Ureter (tissue), 1 donor: Measurements from ENCODE around the gene RALGAPA2. TPM values are rescaled to one million over a fixed set of nuclear protein-coding genes. Genes with fewer than 3 reads are reported as not detected.
"Not testable (repeated sequence)": the region's sequence is repeated elsewhere in the genome, so short reads cannot be mapped to it uniquely, and the experiment has no call there.

Experiments used
- DNase-seq: peaks from one replicate; pipeline ENCODE4 v3.0.0-alpha.2; 2020; ENCODE audit warnings: low spot score
- total RNA-seq: library from RNA; stranded (reverse); gene quantifications from one replicate; pipeline ENCODE4 v1.2.4, GENCODE V29; 2023
- donor health status: DM: yes; HTN: yes; CAD: no.

The RALGAPA2 gene
- total RNA-seq, 1 donor from 2014 or later = 107 TPM

DNA sequence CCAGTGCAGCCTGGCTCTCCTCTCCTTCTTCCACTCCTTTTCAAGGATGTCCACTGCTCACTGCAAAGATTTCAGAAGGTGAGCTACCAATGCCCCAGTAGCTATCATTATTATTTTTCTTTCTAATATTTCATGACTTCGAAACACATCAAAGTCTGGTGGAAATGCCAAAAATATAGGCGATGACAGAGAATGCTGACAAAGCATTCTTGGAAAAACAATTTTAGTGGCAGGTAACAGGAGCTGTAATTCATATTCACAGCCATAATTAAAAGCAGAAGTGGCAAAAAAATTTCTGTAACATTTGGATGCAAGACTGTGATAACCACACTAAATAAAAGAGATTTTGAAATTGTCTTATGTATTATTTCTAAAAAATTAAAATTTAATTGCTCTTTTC is 133.6 kb downstream of the RALGAPA2 start:
- no peak for DNase-seq

DNA sequence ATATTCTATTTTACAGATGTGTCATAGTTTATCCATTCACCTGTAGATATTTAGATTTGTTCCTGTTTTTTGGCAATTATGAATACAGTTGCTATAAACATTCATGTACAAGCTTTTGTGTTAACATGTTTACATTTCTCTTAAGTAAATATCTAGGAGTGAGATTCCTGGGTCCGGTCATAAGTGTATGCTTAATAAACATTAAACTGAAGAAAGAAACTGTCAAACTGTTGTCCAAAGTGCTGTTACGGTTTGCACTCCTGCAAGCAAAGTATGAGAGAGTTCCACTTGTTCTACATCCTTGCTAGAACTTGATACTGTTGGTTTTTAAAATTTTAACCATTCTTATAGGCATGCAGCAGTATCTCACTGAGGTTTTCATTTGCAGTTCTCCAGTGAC is 138.6 kb downstream of the RALGAPA2 start:
- DNase-seq = no peak

DNA sequence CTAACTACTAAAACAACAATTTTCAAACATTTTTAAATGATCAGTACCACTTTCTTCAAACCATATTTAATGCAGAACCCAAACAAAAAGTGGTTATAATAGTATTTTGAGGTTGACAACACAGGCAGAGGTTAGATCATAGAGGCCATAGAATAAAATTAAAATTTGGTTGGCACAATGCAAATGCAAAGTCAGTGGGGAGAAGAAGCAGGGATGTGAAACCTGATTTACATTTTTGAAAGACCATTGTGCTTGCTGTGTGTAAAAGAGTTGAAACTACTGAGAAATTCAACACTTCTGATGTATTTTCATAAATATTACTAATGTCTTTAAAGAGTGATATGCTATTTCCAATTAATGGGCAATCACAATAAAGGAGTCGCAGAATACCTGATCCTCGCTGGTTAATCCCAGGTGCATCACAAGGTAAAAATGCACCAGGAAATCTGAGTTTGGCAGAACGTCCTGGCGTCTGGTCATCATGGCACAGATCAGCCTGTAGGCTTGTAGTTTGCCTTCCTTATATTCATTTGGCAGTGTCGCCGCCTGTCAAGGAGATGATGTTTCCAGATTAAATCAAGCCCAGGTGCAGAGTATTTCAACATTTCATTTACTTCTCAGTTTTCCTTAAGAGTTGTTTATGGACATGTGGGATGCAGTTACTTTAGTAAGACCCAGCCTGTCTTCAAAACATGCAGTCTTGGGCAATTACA is 141.2 kb downstream of the RALGAPA2 start:
- no peak for DNase-seq

DNA sequence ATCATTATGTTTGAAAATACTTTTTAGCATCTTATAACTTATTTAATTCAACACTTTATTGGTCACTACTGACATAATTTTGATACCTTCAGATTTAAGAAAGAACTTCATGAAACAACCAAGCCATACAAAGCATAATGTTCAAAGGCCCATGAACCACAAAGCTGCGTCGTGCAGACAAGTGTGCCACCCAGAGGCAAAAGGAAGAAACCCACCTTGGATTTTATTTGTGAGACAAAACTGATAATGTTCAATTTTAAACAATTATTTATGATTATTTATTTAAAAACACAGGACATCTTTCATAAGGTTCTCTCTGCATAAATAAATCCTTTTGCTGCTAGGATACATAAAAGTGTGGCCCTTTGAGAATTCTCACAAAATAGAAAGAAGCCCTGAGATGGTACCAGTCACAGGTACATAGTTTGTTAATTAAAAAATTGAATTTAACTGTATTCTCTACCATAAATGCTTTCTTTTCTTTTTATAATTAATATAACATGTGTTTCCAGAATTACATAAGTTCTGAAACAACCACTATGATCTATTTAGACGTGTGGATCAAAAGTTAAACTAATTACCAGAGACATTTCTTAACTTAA is 143.7 kb downstream of the RALGAPA2 start:
- DNase-seq = no peak

DNA sequence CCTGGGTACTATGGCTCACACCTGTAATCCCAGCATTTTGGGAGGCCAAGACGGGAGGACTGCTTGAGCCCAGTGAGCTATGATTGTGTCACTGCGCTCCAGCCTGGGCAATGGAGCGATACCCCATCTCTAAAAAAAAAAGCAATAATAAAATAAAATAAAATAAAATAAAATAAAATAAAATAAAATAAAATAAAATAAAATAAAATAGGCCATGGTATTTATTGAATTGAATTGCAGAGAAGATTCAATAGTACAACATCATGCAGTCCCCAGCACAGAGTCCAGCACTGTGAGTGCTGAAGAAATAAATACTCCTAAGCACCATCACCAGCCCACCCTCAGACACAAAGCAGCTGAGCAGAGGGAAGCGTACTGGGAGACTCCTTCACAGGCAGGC is 144.7 kb downstream of the RALGAPA2 start:
- no peak for DNase-seq

DNA sequence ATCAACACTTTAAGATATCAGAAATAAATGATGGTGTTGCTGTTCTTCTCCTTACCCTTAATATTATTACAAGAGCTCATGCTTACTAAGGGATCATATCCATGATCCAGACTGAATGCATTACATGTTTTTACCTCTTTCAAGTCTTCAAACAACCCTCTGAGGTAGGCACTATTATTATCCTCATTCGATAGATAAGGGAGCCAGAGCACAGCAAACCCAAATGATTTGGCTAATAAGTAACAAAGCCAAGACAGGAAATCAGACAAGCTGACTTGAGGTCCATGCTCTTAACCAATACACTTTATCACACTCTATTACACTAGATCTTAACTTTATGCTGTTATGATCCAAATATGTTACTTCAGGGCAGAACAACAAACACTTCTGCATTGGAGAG is 145.9 kb downstream of the RALGAPA2 start:
- no peak for DNase-seq

DNA sequence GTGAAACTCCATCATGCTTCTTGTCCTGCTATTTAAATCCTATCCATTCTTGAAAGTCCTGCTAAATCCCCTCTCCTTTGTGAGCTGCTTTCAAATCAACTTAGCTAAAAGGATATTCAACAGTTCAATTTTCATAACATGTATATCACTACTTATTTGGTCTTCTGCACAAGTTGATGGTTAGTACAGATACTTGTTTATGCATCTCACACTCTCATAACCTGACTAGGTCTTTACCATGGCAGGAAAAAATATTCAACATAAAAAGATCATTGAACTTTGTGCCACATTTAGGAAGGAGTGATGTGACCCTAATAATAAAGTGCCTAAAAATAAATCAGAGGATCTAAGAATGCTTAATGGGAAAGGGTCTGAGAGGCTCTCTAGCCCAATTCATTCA is 148.2 kb downstream of the RALGAPA2 start:
- no peak for DNase-seq

DNA sequence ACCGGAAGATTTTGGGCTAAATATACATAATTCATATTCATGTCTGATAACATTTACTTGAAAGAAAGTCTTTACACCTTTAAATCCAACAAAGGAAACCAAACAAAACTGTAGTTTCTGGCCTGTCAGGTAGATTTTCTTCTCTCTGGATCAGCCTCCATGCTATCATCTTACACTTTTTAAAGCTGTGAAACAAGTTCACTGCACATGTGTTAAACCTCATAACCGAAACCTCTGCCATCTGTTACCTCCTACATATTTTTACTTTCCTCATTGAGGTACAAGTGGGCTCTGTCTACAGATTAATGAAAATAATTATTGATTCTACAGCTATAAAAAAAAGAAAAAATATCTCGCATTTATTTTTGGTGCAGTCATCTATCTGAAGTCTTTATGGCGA is 149.9 kb downstream of the RALGAPA2 start:
- no peak for DNase-seq

DNA sequence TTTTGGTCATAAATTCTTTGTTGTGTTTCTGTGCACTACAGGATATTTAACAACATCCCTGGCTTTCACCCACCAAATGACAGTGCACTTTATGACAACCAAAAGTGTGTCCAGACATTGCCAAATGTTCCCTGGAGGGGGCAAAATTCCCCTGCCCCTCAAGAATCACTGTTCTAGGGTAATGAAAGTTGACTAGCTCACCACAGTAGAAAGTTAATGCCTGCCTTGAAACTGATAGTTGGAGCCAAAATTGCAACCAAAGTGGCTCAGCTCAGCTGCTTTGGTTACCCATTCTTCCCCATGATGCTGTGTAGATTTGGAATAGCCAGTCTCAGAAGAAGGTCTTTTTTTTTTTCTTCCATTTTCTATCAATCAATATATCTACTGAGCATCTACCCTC is 150.6 kb downstream of the RALGAPA2 start:
- DNase-seq = no peak

DNA sequence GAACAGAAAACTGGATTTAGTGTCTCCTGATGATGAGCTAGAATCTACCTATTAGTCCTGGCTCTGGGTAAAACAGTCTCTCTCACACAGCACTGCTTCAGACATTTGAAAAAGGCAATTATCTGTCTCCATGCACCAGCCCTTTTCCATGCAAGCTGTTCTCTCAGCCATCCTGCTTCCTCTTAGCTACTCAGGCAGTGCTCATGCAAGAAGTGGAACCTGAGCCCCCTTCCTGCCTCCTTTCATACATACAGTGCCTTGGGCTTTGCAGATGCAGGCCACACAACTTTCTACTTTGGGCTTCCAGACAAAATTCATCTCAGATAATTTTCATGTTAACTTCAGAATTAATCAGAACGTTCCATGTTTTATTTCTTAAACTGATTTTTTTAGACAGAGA is 151.3 kb downstream of the RALGAPA2 start:
- no peak for DNase-seq

DNA sequence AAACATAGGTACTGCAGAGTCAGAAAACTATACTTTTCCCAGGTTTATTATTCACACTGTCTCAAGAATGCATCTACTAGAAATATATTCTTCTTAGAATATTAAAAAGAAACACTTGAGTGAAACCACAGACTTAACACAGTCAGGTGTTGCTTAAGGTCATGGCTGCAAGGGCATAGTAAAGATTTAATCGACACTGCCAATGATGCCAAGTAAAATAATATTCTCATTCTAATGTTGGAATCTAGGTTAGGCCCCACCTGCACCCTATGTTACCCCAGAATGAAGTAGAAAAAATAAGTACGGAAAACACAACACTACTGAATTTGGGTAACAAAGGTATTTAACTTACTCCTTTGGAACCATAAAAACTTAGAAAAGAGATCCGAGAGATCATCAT is 155.0 kb downstream of the RALGAPA2 start:
- DNase-seq = no peak

DNA sequence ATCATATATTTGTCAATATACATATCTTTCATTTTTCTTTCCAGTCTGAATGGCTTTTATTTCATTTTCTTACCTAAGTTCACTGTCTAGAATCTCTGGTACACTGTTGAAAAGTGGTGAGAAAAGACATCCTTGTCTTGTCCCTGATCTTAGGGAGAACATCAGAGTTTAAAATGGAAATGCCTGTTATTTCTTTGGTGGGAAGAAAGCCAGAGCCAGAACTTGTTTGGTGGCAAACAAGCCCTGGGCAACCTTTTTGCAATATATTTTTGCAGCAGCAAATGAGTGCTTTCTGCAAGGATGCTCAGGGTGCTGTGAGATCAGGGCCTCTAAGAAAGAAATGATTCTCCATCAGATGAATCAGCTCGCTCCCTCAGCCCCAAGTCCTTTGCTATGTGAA is 156.6 kb downstream of the RALGAPA2 start:
- no peak for DNase-seq

DNA sequence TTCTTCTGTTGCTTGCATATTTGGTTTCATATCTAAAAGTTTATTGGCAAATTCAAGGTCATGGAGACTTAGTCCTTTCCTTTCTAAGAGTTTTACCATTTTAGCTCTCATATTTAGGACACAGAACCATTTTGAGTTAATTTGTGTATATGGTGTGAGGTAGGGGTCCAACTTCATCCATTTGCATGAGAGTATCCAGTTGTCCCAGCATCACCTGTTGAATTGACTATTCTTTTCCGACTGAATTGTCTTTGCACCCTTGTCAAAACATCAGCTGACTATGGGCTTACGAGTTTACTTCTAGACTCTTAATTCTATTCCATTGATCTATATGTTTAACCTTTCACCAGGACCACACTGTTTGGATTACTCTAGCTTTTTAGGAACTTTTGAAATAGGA is 157.5 kb downstream of the RALGAPA2 start:
- DNase-seq = no peak

DNA sequence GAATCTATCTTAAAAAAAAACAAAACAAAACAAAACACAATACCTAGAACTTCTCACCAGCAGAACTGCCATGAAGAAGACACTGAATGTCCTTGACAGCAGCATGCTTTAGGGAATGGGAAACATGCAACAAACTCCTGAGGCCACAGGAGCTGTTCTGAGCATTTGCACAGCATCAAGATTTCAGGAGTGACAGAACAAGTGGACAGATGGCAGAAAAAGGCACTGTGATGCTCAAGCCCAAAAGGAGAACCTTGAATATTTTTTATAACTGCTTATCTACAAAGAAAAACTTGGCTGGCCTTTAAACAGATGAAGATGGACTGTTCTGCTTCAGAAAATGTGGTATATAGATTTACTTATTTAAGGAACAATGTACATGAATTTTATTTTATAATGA is 158.9 kb downstream of the RALGAPA2 start:
- DNase-seq = no peak

DNA sequence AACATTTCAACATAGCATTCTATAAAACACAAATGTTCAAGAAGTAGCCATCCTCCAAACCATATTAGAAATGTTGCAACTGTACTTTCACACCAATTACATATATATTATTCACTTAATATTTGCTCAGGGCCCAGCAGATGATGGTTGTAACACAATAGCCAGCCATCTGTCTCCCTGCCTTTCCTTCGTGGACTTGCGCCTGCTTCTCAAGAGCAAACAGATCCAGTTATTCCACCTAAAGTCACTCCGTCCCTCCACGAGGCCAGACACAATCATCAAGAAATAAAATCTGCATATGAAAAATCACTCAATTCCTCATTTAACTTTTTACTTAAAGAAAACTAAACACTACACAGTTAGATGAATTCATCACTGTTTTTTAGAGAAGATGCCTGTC is 160.4 kb downstream of the RALGAPA2 start:
- no peak for DNase-seq

DNA sequence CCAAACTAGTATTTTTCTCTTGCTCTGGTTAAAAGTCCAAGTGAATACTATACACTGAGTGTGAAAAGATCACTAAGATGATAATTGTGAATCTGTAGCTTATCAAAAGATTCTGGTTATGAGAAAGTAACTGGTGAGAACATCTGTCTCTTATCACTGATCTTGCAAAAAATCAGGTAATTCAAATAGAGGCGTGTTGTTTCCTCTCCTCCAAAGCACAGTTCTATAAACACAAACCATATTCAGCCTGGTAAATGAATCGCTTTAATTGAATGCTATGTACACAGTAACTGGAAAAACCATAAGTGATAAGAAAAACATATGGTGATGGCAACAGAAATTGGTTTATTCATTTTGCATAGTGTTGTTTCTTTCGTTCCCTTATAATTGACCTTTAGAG is 161.0 kb downstream of the RALGAPA2 start:
- no peak for DNase-seq

DNA sequence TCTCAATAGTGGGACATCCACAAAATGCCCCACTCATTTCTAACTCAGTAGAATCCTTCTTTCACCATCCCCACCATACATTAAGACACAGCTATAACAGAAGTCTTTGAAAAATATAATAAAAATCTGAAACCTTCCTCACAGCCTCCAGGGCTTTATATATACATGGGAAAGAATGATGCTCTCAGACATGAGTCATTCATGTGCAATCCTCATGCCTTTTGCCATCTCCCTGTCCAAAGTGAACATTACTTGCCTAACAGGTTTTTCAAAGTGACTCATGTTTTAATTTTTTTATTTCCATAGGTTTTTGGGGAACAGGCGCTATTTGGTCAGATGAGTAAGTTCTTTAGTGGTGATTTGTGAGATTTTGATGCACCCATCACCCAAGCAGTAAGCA is 162.7 kb downstream of the RALGAPA2 start:
- DNase-seq = no peak

DNA sequence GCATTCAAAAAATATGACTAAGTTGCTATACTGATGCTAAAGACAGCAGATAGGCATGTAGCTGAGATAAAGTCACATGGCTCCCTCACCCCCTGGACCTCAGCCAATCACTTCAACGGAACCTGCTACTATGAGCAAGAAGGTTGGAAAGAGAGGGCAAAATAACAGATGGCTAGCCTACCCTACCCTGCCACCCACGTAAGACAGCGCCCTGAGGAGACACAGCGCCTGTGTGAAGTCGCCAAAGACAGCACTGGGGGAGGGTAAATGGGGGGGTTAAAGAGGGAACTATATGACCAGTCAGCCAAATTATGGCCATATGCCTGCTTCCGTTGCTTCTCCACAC is 163.2 kb downstream of the RALGAPA2 start:
- DNase-seq = no peak

DNA sequence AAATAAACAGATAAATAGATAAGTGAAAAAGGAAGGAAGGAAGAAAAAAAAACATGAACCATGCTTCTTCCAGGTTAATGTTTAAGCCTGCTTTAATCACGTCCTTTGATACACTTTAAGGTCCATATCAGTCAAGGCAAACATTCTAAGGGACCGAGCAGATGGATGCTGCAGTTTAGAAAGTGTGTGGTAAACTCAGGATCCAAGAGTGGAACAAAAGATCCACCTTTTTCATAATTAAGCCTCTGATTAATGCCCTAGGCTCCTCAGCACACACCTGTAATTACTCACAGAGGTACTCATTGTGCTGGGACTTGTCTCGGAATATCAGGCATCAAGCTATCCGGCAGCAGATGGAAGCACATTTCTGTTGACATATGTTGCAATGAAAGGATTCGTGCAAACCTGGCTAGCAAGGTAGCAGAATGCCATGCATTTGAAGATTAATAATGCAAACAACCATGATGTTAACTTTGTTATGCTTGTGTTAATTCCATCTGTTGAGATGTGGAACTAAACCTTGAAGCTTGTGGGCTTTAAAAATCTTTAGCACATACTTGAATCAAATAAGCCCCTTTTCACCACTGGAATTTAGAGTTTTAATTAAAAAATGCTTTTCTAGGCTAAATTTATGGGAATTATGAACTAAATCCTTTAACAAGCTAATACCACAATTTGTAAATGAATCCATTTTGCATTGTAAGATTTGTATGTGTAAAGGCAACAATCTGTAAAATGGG is 163.7 kb downstream of the RALGAPA2 start:
- DNase-seq = no peak

DNA sequence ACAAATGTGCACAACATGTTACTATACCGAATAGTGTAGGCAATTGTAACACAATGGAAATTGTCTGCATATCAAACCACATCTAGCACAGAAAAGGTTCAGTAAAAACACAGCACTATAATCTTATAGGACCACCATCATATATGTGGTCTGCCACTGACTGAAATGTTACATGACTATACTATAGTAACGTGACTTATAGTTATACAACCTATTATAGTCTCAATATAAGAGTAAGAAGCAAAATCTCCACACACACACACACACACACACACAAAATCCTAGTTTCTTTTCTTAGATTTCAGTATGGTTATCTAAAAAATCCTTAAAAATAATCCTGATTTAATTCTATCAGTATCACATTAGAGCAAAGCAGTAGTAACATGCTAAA is 164.6 kb downstream of the RALGAPA2 start:
- no peak for DNase-seq

DNA sequence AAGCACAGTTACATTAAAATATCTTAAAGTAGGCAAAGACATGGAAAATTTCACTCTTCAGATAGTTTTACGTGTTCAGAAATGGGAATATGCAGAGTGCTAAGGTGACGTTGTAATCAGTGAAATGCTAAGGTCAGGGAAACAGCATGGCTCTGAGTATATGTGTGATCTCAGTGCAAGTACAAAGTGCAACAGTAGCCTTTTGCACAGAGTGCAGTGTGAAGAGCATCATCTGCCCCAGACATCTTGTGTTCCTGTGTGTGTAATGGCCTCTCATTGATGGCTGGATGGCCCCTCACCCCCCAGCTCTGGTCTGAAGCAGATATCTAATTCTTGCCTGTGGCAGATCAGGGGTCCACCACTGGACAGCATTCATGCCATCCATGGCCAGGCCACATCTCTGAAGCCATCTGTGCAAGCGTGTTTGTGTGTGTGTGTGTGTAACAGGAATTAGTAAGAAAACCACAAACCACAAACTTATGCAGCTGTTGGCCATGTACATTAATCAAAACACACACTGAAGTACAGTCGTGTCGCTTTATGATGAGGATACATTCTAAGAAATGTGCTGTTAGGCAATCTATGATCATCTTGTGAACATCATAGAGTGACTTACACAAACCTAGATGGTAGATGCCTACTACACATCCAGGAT is 165.1 kb downstream of the RALGAPA2 start:
- DNase-seq = no peak

DNA sequence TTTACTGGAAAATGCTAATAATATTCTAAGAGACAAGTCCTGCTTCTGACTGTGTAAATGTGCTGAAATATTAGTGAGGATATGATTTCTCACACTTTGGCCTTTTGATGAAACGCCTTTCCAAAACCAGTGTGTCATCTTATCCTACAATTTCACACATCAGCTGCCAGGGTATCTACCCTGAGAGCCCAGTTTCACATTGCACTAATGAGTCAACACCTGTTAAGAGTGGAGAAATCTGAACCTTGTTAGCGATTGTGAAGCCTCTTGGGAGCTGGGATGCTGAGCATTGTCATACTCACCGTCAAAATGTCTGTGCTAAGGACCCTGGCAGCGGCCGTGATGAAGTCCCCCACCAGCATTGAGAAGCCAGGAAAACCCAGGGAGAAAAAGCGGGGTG is 166.0 kb downstream of the RALGAPA2 start:
- DNase-seq = no peak

DNA sequence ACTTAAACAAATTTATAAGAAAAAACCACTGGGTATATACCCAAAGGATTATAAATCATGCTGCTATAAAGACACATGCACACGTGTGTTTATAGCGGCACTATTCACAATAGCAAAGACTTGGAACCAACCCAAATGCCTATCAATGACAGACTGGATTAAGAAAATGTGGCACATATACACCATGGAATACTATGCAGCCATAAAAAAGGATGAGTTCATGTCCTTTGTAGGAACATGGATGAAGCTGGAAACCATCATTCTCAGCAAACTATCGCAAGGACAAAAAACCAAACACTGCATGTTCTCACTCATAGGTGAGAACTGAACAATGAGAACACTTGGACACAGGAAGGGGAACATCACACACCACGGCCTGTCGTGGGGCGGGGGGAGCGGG is 169.1 kb downstream of the RALGAPA2 start:
- not testable (repeated sequence) for DNase-seq
